IPS-18a (cell line): ENCODE data around the gene HYLS1.

Source experiments
- H3K27ac ChIP-seq: one replicate; pipeline ENCODE4 v1.5.1; 2013; ENCODE audit warnings: low read length
- H3K27me3 ChIP-seq: one replicate; pipeline ENCODE4 v1.6.1; 2013; ENCODE audit warnings: mild to moderate bottlenecking, low read length; ENCODE audit not compliant: control insufficient read depth, insufficient read depth
- H3K36me3 ChIP-seq: one replicate; pipeline ENCODE4 v1.6.1; 2013; ENCODE audit warnings: low read depth, low read length; ENCODE audit not compliant: control insufficient read depth
- H3K4me1 ChIP-seq: one replicate; pipeline ENCODE4 v1.6.1; 2013; ENCODE audit warnings: low read depth, low read length; ENCODE audit not compliant: control insufficient read depth
- H3K4me3 ChIP-seq: one replicate; pipeline ENCODE4 v1.5.1; 2013; ENCODE audit warnings: low read length
- H3K9ac ChIP-seq: one replicate; pipeline ENCODE4 v1.6.1; 2013; ENCODE audit warnings: mild to moderate bottlenecking, low read length, moderate library complexity
- H3K9me3 ChIP-seq: one replicate; pipeline ENCODE4 v1.6.1; 2013; ENCODE audit warnings: low read depth, low read length; ENCODE audit not compliant: control insufficient read depth

Gene HYLS1

DNA sequence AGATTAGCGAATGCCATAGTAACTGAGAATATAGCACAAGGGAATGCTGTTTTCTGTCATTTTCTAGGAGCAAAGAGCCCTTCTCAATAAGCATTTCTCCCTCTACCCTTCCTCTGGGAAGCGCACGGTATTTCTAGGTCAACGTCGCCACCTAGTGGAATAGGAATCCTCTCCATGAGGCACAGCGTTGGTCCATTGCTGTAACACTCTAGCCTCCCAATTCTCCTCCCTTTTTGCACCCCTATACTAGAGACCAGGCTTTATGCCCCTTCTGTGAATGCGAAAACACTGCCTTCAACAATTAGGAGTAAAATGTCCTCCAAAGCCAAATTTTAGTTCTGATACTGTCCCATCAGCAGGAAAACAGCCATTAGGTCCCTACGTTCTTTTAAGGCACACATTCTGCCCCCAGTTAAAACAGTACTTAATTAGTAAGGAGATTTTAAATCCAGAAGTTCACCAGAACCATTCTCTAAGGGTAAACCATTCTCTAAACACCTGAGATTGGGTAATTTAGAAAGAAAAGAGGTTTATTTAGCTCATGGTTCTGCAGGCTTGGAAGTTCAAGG, 12.8 kb upstream of the HYLS1 start:
- no peaks in the 10 kb centered on the region for H3K9me3 ChIP-seq
- no peaks in the 10 kb centered on the region for H3K27me3 ChIP-seq
- no peaks in the 10 kb centered on the region for H3K36me3 ChIP-seq
- H3K9ac ChIP-seq = no peak overlapping the region
- no peak overlapping the region for H3K27ac ChIP-seq
- no peaks in the 10 kb centered on the region for H3K4me1 ChIP-seq
- peak overlapping the region; percentile 52 for H3K4me3 ChIP-seq

DNA sequence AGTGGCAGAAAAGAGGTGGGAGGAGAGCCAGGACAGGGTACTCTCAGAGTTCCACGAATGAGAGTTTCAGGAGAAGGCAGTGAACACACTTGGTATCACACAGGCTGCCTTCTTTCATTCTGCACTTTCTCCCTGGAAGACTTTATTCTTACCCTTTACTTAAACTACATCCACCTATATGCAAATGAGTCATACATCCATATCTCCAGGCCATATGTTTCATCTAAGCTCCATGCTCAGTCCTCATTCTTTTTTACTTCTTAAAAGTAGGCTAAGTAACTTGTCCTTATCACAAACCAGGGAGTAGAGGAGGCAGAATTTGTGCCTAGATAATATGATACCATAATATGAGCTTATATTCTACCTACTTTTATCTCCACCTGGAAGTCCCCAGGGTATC, 6.2 kb upstream of the HYLS1 start:
- H3K9me3 ChIP-seq = no peaks in the 10 kb centered on the region
- no peaks in the 10 kb centered on the region for H3K4me1 ChIP-seq
- no peaks in the 10 kb centered on the region for H3K27me3 ChIP-seq
- H3K36me3 ChIP-seq = no peaks in the 10 kb centered on the region
- no peak overlapping the region for H3K4me3 ChIP-seq
- H3K27ac ChIP-seq = no peak overlapping the region
- H3K9ac ChIP-seq = no peak overlapping the region

DNA sequence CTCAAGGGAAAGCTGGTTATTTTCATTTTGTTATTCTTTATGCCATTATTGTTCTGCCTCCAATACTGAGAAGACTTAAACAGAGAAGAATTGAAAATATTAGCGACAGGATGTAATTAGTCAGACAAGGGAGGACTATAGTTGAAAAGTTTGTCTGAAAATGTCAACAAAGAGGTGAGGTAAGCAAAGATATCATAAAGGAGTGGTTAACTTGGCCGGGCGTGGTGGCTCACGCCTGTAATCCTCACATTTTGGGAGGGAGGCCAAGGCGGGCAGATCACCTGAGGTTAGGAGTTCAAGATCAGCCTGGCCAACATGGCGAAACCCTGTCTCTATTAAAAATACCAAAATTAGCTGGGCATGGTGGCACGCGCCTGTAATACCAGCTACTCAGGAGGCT, 4.1 kb upstream of the HYLS1 start:
- no peaks in the 10 kb centered on the region for H3K27me3 ChIP-seq

DNA sequence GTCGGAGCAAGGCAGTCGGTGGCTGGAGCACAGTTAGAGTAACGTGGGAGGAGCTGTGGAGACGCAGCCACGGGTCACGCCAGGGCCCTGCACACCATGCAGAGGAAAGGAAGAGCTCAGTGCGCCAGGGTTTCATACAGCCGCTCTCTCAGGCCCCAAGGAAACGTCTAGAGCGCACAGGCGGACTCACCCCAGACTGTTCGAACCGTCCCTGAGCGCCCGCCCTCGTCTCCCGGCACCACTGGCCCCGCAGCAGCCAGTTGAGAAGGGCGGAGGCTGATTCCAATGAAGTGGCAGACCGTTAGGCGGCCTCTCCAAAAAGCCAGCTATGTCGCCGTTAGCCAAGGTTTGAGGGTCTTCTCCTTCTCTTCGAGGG, 483 bp upstream of the HYLS1 start:
- peaks cover 7% of the 10 kb centered on the region for H3K36me3 ChIP-seq
- H3K27ac ChIP-seq = no peak overlapping the region
- H3K9ac ChIP-seq = no peak overlapping the region
- H3K4me3 ChIP-seq = peak overlapping the region; percentile 81
- no peaks in the 10 kb centered on the region for H3K9me3 ChIP-seq
- no peaks in the 10 kb centered on the region for H3K4me1 ChIP-seq
- H3K27me3 ChIP-seq = no peaks in the 10 kb centered on the region

More for the DNA sequence above, 4.1 kb upstream of the HYLS1 start:
- Histone ChIP-seq H3K9ac (no peak overlapping the region), H3K9me3 (no peaks in the 10 kb centered on the region), H3K4me3 (no peak overlapping the region), H3K4me1 (no peaks in the 10 kb centered on the region), H3K27ac (no peak overlapping the region), H3K36me3 (no peaks in the 10 kb centered on the region)

DNA sequence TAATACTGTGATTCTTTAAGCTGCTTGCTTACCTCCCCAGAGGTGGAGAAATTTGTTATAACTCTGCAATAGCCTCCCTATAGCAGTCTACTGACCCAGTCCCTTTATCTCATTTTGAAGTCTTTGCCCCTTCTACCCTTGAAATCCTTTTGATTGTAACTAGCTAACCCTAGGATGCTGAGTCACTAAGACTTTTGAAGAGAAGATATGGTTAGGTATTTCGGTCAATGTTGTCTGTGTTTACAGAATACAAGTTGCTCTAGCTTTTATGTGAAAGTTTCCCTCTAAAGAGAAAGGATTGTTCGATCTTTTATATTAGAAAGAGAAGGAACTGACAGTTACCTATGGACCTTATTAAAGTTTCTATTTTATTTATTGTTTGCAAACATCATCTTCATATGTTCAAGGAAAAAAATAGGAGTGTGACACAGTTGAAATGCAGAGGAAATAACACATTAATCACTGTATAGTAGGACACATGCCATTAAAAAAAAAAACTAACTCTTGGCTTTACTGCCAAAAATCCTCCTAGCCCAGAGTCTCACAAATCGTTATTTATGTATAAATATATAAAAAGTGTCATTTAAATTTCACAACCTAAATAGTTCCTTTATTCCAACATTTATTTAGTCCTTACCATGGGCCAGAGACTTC, 3.1 kb downstream of the HYLS1 start:
- Histone ChIP-seq H3K4me1 (no peaks in the 10 kb centered on the region), H3K9ac (no peak overlapping the region), H3K9me3 (no peaks in the 10 kb centered on the region), H3K27ac (no peak overlapping the region), H3K4me3 (no peak overlapping the region), H3K36me3 (peaks cover 39% of the 10 kb centered on the region), H3K27me3 (no peaks in the 10 kb centered on the region)

DNA sequence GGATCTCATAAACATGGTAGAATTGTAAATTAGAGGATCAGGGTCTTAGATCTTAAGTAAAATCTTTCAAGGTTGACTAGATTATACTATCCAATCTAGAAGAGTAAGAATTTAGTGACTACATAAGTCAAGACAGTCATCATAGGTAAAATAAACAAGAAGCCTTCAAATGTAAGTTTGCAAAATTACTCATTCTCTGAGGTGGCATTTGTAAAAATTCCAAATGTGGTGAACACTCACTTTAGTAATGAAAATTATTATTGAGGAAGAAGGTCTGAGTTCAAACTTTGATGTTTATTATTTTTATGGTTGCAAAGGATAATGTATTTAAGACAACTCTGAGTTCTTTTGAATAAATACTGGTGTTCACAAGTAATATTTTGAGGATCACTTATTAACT, 4.6 kb downstream of the HYLS1 start:
- Histone ChIP-seq H3K36me3 (peaks cover 43% of the 10 kb centered on the region), H3K9me3 (no peaks in the 10 kb centered on the region), H3K27ac (no peak overlapping the region), H3K4me3 (no peak overlapping the region), H3K27me3 (no peaks in the 10 kb centered on the region), H3K4me1 (no peaks in the 10 kb centered on the region), H3K9ac (no peak overlapping the region)

DNA sequence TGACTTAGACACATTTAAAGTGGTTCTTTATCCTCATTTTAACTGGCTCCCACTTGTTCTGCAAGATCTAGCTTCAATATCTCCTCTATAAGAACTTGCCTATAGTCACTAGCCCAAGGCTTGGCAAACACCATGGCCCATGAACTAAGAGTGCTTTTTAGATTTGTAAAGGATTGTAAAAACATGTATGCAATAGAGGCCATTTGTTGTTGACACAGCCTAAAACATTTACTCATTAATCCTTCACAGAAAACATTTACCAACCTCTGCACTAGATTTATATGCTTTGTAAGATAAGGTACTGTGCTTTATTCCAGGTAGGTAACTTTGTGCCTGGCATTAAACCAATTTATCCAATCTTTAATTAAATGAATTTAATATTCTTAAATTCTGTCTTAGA, 5.5 kb downstream of the HYLS1 start:
- H3K9me3 ChIP-seq = no peaks in the 10 kb centered on the region
- peaks cover 43% of the 10 kb centered on the region for H3K36me3 ChIP-seq
- H3K27ac ChIP-seq = no peak overlapping the region
- H3K4me1 ChIP-seq = no peaks in the 10 kb centered on the region
- H3K27me3 ChIP-seq = no peaks in the 10 kb centered on the region
- H3K4me3 ChIP-seq = no peak overlapping the region
- no peak overlapping the region for H3K9ac ChIP-seq

DNA sequence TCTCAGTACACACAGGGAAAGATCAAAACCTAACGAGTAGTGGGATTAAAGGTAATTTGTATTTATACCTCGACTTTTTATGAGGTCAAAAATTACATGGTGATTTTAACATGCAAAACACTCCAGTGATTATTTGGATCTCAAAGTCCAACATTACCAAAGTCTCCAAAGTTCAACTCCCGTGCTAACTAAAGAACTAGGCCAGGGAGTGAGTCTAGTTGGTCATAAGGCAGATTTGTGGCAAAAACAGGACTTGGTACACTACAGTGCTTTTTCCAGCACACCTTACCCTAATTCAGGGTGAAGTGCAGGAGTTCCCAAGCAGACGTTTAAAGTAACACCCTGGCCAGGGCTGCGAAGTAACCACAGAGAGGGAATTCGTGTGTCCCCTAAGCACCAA, 14.4 kb downstream of the HYLS1 start:
- Histone ChIP-seq H3K27me3 (peaks cover 17% of the 10 kb centered on the region), H3K9ac (no peak overlapping the region), H3K27ac (no peak overlapping the region), H3K9me3 (no peaks in the 10 kb centered on the region), H3K36me3 (peaks cover 18% of the 10 kb centered on the region), H3K4me3 (peak overlapping the region; percentile 16), H3K4me1 (no peaks in the 10 kb centered on the region)

DNA sequence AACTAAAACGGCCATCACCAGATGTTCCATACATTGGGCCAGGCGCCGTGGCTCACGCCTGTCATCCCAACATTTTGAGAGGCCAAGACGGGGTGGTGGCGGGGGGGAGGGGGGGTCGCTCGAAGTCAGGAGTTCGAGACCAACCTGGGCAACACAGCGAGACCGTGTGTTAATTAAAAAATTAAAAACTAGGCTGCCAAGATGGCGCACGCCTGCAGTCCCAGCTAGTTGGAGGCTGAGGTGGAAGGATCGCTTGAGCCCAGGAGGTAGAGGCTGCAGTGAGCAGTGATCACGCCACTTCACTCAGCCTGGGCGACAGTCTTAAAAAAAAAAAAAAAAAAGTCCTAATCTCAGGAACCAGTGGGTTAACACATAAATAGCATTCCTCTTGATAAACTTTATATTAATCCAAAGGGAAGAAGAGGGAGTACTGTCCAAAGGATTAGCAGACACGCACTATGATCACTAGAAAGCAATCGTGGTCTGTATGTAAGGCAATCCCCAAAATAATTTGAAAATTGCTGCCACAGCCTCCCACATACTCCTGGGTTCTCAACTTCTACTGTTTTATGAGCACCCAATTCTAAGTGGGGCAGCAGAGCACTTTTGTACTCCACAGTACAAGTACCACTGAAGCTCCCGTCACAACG, 14.9 kb downstream of the HYLS1 start:
- Histone ChIP-seq H3K27me3 (peaks cover 17% of the 10 kb centered on the region), H3K9me3 (no peaks in the 10 kb centered on the region), H3K36me3 (peaks cover 18% of the 10 kb centered on the region), H3K27ac (no peak overlapping the region), H3K4me1 (no peaks in the 10 kb centered on the region), H3K4me3 (peak overlapping the region; percentile 85), H3K9ac (peak overlapping the region; percentile 62)

DNA sequence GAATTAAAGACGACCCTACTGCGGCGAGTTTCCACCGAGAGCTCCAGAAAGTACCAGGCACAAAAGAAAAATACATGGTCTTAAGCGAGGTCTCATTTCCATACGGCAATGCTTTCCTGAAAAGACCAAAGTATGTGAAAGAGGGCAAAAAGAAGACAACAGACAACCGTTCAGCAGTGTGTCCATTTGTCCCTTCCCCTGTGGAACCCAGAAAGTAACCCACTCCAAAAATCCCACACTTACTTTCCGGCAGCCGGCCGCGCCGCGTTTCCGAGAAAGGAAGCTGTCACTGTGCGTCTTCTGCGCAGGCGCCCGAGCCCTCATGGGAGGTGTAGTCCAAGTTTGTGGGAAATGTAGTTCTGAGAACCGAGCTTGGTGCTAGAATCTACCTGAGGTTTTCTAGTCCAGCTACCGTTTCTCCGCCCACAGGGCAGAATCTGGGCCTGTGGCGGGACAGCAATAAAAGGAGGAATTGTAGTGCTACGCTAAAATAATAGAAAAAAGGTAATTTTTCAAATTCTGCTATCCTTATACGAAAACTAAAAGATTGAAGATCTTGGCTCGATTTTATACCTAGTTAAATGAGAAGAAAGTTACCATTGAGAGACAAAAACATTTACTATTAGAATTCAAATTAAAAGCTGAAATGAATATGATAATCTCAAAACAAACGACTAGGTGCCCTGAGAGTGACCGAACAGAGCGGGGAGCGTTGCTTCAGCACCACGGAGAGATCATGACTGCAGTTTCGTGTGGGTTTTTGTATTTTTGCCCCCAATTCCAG, 15.7 kb downstream of the HYLS1 start, which contains the start of gene PUS3:
Gene PUS3 (minus strand): TSS at position 280 of the 784 bp plus-strand sequence. CDS start 6,922 bp downstream, outside the sequence.
- peaks cover 18% of the 10 kb centered on the region for H3K36me3 ChIP-seq
- peak within 1 kb of the TSS; percentile 62 for H3K9ac ChIP-seq
- no peaks in the 10 kb centered on the region for H3K9me3 ChIP-seq
- H3K4me3 ChIP-seq = peak within 1 kb of the TSS; percentile 85
- no peak within 1 kb of the TSS for H3K27ac ChIP-seq
- H3K27me3 ChIP-seq = peaks cover 17% of the 10 kb centered on the region
- H3K4me1 ChIP-seq = no peaks in the 10 kb centered on the region
